MM.1S (cell line): Measurements from ENCODE around the gene ARHGEF1.

Source experiments
- DNase-seq: peaks from one replicate; pipeline ENCODE4 v3.0.0-alpha.2; 2015
- H2AFZ ChIP-seq: fragments of 300-600 bp; sonication (generic); 2 replicates; pipeline ENCODE4 v1.6.0; 2016; ENCODE audit warnings: antibody characterized with exemption, low read length
- H3F3A ChIP-seq: fragments of 300-600 bp; sonication (generic); 2 replicates; pipeline ENCODE4 v1.6.1; 2016; ENCODE audit warnings: mild to moderate bottlenecking, antibody characterized with exemption, low read length, moderate library complexity, mixed read lengths; ENCODE audit not compliant: insufficient read depth
- H3K27ac ChIP-seq: fragments of 300-600 bp; sonication (generic); 2 replicates; pipeline ENCODE4 v1.5.1; 2016; ENCODE audit warnings: mild to moderate bottlenecking, low read length
- H3K27me3 ChIP-seq: fragments of 300-600 bp; sonication (generic); replicated peaks from 2 replicates; pipeline ENCODE4 v1.6.0; 2016; ENCODE audit warnings: low read length; ENCODE audit not compliant: insufficient read depth
- H3K36me3 ChIP-seq: fragments of 300-600 bp; sonication (generic); replicated peaks from 2 replicates; pipeline ENCODE4 v1.6.1; 2016; ENCODE audit warnings: mild to moderate bottlenecking, low read length, mixed read lengths; ENCODE audit not compliant: insufficient read depth
- H3K4me1 ChIP-seq: fragments of 300-600 bp; sonication (generic); 2 replicates; pipeline ENCODE4 v1.6.1; 2016; ENCODE audit warnings: low read length, mixed read lengths
- H3K4me2 ChIP-seq: fragments of 300-600 bp; sonication (generic); 2 replicates; pipeline ENCODE4 v1.6.0; 2016; ENCODE audit warnings: low read depth, low read length
- H3K4me3 ChIP-seq: fragments of 300-600 bp; sonication (generic); 2 replicates; pipeline ENCODE4 v1.5.1; 2016; ENCODE audit warnings: low read length, mixed read lengths
- H3K79me2 ChIP-seq: fragments of 300-600 bp; sonication (generic); 2 replicates; pipeline ENCODE4 v1.6.1; 2016; ENCODE audit warnings: mixed run types, low read length, mixed read lengths
- H3K9ac ChIP-seq: fragments of 300-600 bp; sonication (generic); 2 replicates; pipeline ENCODE4 v1.6.1; 2016; ENCODE audit warnings: low read length, mixed read lengths
- H3K9me2 ChIP-seq: fragments of 300-600 bp; sonication (generic); replicated peaks from 2 replicates; pipeline ENCODE4 v1.6.1; 2016; ENCODE audit warnings: mild to moderate bottlenecking, low read length, mixed read lengths; ENCODE audit not compliant: insufficient read depth
- H3K9me3 ChIP-seq: fragments of 300-600 bp; sonication (generic); replicated peaks from 2 replicates; pipeline ENCODE4 v1.6.1; 2016; ENCODE audit warnings: mild to moderate bottlenecking, low read length, mixed read lengths; ENCODE audit not compliant: insufficient read depth
- H4K20me1 ChIP-seq: fragments of 300-600 bp; sonication (generic); 2 replicates; pipeline ENCODE4 v1.6.1; 2016; ENCODE audit warnings: mild to moderate bottlenecking, low read length, moderate library complexity, mixed read lengths; ENCODE audit not compliant: insufficient read depth
- CTCF ChIP-seq: fragments of 300-600 bp; sonication (generic); IDR thresholded peaks from 2 replicates; pipeline ENCODE4 v1.5.1; 2016; ENCODE audit warnings: antibody characterized with exemption, low read length, mixed read lengths
- EZH2 ChIP-seq: fragments of 300-600 bp; sonication (generic); optimal IDR thresholded peaks from 2 replicates; pipeline ENCODE3; 2017; ENCODE audit warnings: low read depth, mild to moderate bottlenecking, antibody characterized with exemption, low read length, mixed read lengths
- EZH2phosphoT487 ChIP-seq: fragments of 300-600 bp; sonication (generic); IDR thresholded peaks from 2 replicates; pipeline ENCODE4 v1.6.1; 2018; ENCODE audit warnings: antibody characterized with exemption, low read length

Gene ARHGEF1

GRCh38 chr19:41944336-41944735 lies 61.4 kb downstream of the ARHGEF1 start:
- H3K36me3 ChIP-seq, result no peaks in the 10 kb centered on the region
- DNase-seq, result peak; percentile 28
- TF ChIP-seq CTCF, result no peak
- TF ChIP-seq EZH2phosphoT487, result no peak
- TF ChIP-seq EZH2, result no peak
- H3F3A ChIP-seq, result peaks cover 4% of the 10 kb centered on the region; the same call in 1 of the 2 replicates
- H3K79me2 ChIP-seq, result no peaks in the 10 kb centered on the region
- H3K4me3 ChIP-seq, result no peak overlapping the region
- no peak overlapping the region for H2AFZ ChIP-seq
- H3K27ac ChIP-seq, result peak overlapping the region; percentile 95
- peak overlapping the region; percentile 78 for H3K4me2 ChIP-seq
- no peaks in the 10 kb centered on the region for H3K9me3 ChIP-seq
- peaks cover 20% of the 10 kb centered on the region for H3K4me1 ChIP-seq
- no peaks in the 10 kb centered on the region for H4K20me1 ChIP-seq
- peak overlapping the region; percentile 59 for H3K9ac ChIP-seq
- H3K27me3 ChIP-seq, result peaks cover 4% of the 10 kb centered on the region
- H3K9me2 ChIP-seq, result no peaks in the 10 kb centered on the region

DNA sequence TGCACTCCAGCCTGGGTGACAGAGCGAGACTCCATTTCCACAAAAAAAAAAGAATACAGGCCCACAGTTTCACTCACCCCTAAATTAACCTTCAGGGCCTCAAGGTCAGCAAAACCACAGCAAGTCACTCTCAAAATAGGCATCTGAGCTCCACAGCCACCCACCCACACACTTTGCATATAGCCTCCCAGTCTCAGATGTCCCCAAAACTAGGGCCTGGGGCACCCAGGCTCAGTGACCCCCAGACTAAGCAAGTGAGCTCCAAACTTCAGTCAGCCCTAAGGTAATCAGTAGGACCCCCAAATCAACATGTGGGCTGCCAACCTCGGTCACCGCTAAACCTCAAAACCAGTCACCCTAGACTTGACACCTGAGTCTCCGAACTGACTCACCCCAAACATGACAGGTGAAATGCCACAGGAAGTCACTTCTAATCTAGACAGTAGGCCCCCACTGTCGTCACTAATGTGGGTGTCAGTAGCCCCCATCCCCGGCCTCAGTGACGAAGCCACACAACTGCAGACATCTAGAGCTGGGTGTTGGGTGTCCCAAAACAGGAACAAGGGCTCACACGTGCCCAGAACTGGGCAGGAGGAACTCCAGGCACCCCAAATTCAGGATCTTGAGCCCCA lies 62.3 kb downstream of the ARHGEF1 start:
- H3K27ac ChIP-seq, result peak overlapping the region; percentile 95
- 0 out of 2 replicates have a peak overlapping the region, but pooled peaks have one; percentile 19 for H3K4me3 ChIP-seq
- DNase-seq, result peak; percentile 93
- H3K4me1 ChIP-seq, result peaks cover 20% of the 10 kb centered on the region
- H2AFZ ChIP-seq, result peak overlapping the region; percentile 69
- no peaks in the 10 kb centered on the region for H3K79me2 ChIP-seq
- no peak for TF ChIP-seq CTCF
- TF ChIP-seq EZH2, result no peak
- TF ChIP-seq EZH2phosphoT487, result no peak
- H3K9me2 ChIP-seq, result no peaks in the 10 kb centered on the region
- peak overlapping the region; percentile 78 for H3K4me2 ChIP-seq
- H4K20me1 ChIP-seq, result no peaks in the 10 kb centered on the region
- H3K36me3 ChIP-seq, result no peaks in the 10 kb centered on the region
- H3K27me3 ChIP-seq, result peaks cover 4% of the 10 kb centered on the region; the same call in 1 of the 2 replicates
- peaks cover 4% of the 10 kb centered on the region; the same call in 1 of the 2 replicates for H3F3A ChIP-seq
- H3K9ac ChIP-seq, result peak overlapping the region; percentile 59
- no peaks in the 10 kb centered on the region for H3K9me3 ChIP-seq

DNA sequence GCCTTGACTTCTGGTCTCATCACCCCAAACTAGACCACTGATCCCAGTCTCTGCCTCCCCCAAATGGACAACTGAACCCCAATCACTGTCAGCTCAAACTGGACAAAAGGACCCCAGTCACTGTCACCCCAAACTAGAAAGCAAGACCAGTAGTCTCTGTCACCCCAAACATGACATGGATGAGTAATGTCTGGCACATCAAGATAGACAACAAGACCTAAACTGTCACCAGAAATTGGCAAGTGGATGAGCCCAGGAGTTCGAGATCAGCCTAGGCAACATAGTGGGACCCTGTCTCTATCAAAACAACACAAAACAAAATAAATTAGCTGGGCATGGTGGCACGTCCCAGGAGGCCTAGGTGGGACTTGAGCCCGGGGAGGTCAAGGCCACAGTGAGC lies 64.1 kb downstream of the ARHGEF1 start:
- no peak overlapping the region for H3K9ac ChIP-seq
- H3K27me3 ChIP-seq, result no peaks in the 10 kb centered on the region
- no peak overlapping the region for H3K4me3 ChIP-seq
- peaks cover 20% of the 10 kb centered on the region for H3K4me1 ChIP-seq
- H3F3A ChIP-seq, result peaks cover 4% of the 10 kb centered on the region; the same call in 1 of the 2 replicates
- no peaks in the 10 kb centered on the region for H3K79me2 ChIP-seq
- no peak overlapping the region for H3K4me2 ChIP-seq
- no peaks in the 10 kb centered on the region for H3K9me2 ChIP-seq
- no peak overlapping the region for H3K27ac ChIP-seq
- no peaks in the 10 kb centered on the region for H3K36me3 ChIP-seq
- no peak for DNase-seq
- no peaks in the 10 kb centered on the region for H4K20me1 ChIP-seq
- H2AFZ ChIP-seq, result no peak overlapping the region
- H3K9me3 ChIP-seq, result no peaks in the 10 kb centered on the region
- TF ChIP-seq EZH2 (no peak), EZH2phosphoT487 (no peak), CTCF (no peak)
